CD14-positive monocyte (primary cell): ENCODE measurements around the gene TUBB4A. TPM values are rescaled to one million over a fixed set of nuclear protein-coding genes. Genes with fewer than 3 reads are reported as not detected.
"Not testable (repeated sequence)": the region's sequence is repeated elsewhere in the genome, so short reads cannot be mapped to it uniquely, and the experiment has no call there.

Experiments used
- DNase-seq, 3 donors: peaks; one replicate each; pipeline ENCODE4 v3.0.0-alpha.2; 2011 to 2022
- H2AFZ ChIP-seq: 2 replicates; pipeline ENCODE4 v1.6.0; 2012; ENCODE audit warnings: mild to moderate bottlenecking, low read depth, low read length, inconsistent platforms; ENCODE audit not compliant: insufficient read depth, poor library complexity, severe bottlenecking
- H3K27ac ChIP-seq, 2 donors: 1 replicate in 1 of 2; 2 replicates in 1 of 2; pipeline ENCODE4 v1.5.1; 2012 to 2013; ENCODE audit warnings: low read length in 2 of 2, control low read depth in 1 of 2, inconsistent platforms in 1 of 2, low read depth in 1 of 2, mild to moderate bottlenecking in 1 of 2
- H3K27me3 ChIP-seq, 2 donors: one replicate each; pipeline versions ENCODE4 v1.6.0 to v1.6.1; 2011 to 2013; ENCODE audit warnings: low read length in 2 of 2; ENCODE audit not compliant: control insufficient read depth in 2 of 2, insufficient read depth in 2 of 2
- H3K36me3 ChIP-seq, 2 donors: replicated peaks in 1 of 2; 1 replicate in 1 of 2; 2 replicates in 1 of 2; pipeline versions ENCODE4 v1.5.1 to v1.6.1; 2012 to 2013; ENCODE audit warnings: low read length in 2 of 2, control low read depth in 1 of 2, inconsistent platforms in 1 of 2, mild to moderate bottlenecking in 1 of 2; ENCODE audit not compliant: insufficient read depth in 2 of 2, control insufficient read depth in 1 of 2
- H3K4me1 ChIP-seq, 2 donors: 1 replicate in 1 of 2; 2 replicates in 1 of 2; pipeline versions ENCODE4 v1.5.1 to v1.6.1; 2012 to 2013; ENCODE audit warnings: low read length in 2 of 2, control low read depth in 1 of 2, inconsistent platforms in 1 of 2, mild to moderate bottlenecking in 1 of 2, moderate library complexity in 1 of 2; ENCODE audit not compliant: insufficient read depth in 2 of 2, control insufficient read depth in 1 of 2
- H3K4me2 ChIP-seq: replicated peaks from 2 replicates; pipeline ENCODE3; 2012; ENCODE audit warnings: low read length, moderate library complexity, mild to moderate bottlenecking; ENCODE audit not compliant: poor library complexity, severe bottlenecking; ENCODE audit errors: extremely low read depth
- H3K4me3 ChIP-seq, 3 experiments: fragments of 200-600 bp in 1 of 3; sonication (generic) in 1 of 3; replicated peaks in 1 of 3; 1 replicate in 2 of 3; 2 replicates in 1 of 3; pipeline ENCODE4 v1.5.1; 2011 to 2013; ENCODE audit warnings: low read length in 3 of 3, mild to moderate bottlenecking in 3 of 3, control low read depth in 2 of 3, low read depth in 2 of 3, inconsistent platforms in 1 of 3, moderate library complexity in 1 of 3
- H3K79me2 ChIP-seq: 2 replicates; pipeline ENCODE4 v1.6.0; 2012; ENCODE audit warnings: mild to moderate bottlenecking, control low read depth, inconsistent platforms, low read length, moderate library complexity; ENCODE audit not compliant: insufficient read depth
- H3K9ac ChIP-seq: 2 replicates; pipeline ENCODE4 v1.6.0; 2017; ENCODE audit warnings: low read length, mild to moderate bottlenecking; ENCODE audit not compliant: insufficient read depth, poor library complexity, severe bottlenecking
- H3K9me3 ChIP-seq, 2 donors: replicated peaks in 1 of 2; 1 replicate in 1 of 2; 2 replicates in 1 of 2; pipeline versions ENCODE4 v1.5.1 to v1.6.1; 2012 to 2013; ENCODE audit warnings: low read length in 2 of 2, control low read depth in 1 of 2; ENCODE audit not compliant: control insufficient read depth in 1 of 2, insufficient read depth in 1 of 2
- H4K20me1 ChIP-seq: 2 replicates; pipeline ENCODE4 v1.6.0; 2012; ENCODE audit warnings: mild to moderate bottlenecking, low read length, control low read depth, moderate library complexity; ENCODE audit not compliant: insufficient read depth
- H3K27ac Mint-ChIP-seq, 7 donors: one replicate each; pipeline ENCODE4 v1.8.0; 2020; ENCODE audit warnings: mild to moderate bottlenecking in 7 of 7, mixed read lengths in 7 of 7, moderate library complexity in 6 of 7, inconsistent platforms in 2 of 7
- H3K27me3 Mint-ChIP-seq, 3 donors: one replicate each; pipeline ENCODE4 v1.8.0; 2021 to 2022; ENCODE audit warnings: low read depth in 3 of 3, mild to moderate bottlenecking in 3 of 3, mixed read lengths in 3 of 3, moderate library complexity in 3 of 3, inconsistent platforms in 1 of 3
- H3K36me3 Mint-ChIP-seq, 2 donors: one replicate each; pipeline ENCODE4 v1.8.0; 2020; ENCODE audit warnings: mixed read lengths in 2 of 2, inconsistent platforms in 1 of 2, mild to moderate bottlenecking in 1 of 2
- H3K4me1 Mint-ChIP-seq: one replicate; pipeline ENCODE4 v1.8.0; 2020; ENCODE audit warnings: mild to moderate bottlenecking, mixed read lengths
- H3K4me3 Mint-ChIP-seq, 2 donors: one replicate each; pipeline ENCODE4 v1.8.0; 2020; ENCODE audit warnings: mild to moderate bottlenecking in 2 of 2, mixed read lengths in 2 of 2, moderate library complexity in 1 of 2
- H3K9me3 Mint-ChIP-seq, 7 donors: one replicate each; pipeline ENCODE4 v1.8.0; 2020 to 2022; ENCODE audit warnings: mixed read lengths in 7 of 7, mild to moderate bottlenecking in 6 of 7, moderate library complexity in 6 of 7, inconsistent platforms in 2 of 7
- WGBS: methylation state at CpG from one replicate; pipeline ENCODE4 v1.1.5; 2013; ENCODE audit warnings: missing lambda C conversion rate; ENCODE audit not compliant: insufficient coverage; 5-methylcytosine and 5-hydroxymethylcytosine counted together
- intact Hi-C, 2 donors: fragments of 100-400 bp; cut with micrococcal nuclease; formaldehyde crosslinking; loops; one replicate each; pipeline versions ENCODE4 v1.15.0 to v1.15.1; 2023
- polyA plus RNA-seq, 3 donors: library from polyadenylated mRNA; depleted of rRNA in 1 of 3; unstranded in 2 of 3; stranded (reverse) in 1 of 3; fragments of 300-500 nt in 2 of 3; fragments of >200 nt in 1 of 3; fragmentation: Illumina TruSeq in 2 of 3; gene quantifications; 1 replicate in 2 of 3; 2 replicates in 1 of 3; pipeline ENCODE4 v1.2.3, GENCODE V29; 2012 to 2021
- TF ChIP-seq, protein P1 (sequence below): fragments of 200-600 bp; IDR thresholded peaks from one replicate; pipeline ENCODE4 v1.8.0; 2022; ENCODE audit warnings: antibody characterized with exemption, mild to moderate bottlenecking

TUBB4A gene
- polyA plus RNA-seq, 3 donors: 0.16 TPM; not detected in 2

- Mint-ChIP-seq H3K9me3 (peaks cover 0 to 3% (median 0%) of the 10 kb centered on the region in 7 donors), H3K36me3 (no peaks in the 10 kb centered on the region), H3K27ac (no peak overlapping the region), H3K4me3 (no peak overlapping the region), H3K27me3 (peaks cover 2 to 10% (median 3%) of the 10 kb centered on the region in 3 donors), H3K4me1 (no peaks in the 10 kb centered on the region)
- Histone ChIP-seq H2AFZ (no peak overlapping the region), H3K9me3 (no peaks in the 10 kb centered on the region), H3K27ac (no peak overlapping the region), H3K4me2 (no peak overlapping the region), H3K4me1 (no peaks in the 10 kb centered on the region), H3K9ac (no peak overlapping the region), H4K20me1 (no peaks in the 10 kb centered on the region), H3K79me2 (no peaks in the 10 kb centered on the region), H3K36me3 (no peaks in the 10 kb centered on the region), H3K4me3 (no peak overlapping the region), H3K27me3 (no peaks in the 10 kb centered on the region)
- WGBS: 100% methylated on average over 2 of the region's 7 CpGs
- intact Hi-C loops: loop anchor here (10.0 kb wide), 1 partner anchor 254 kb away; the partner anchor contains the start of gene SH2D3A (in 2 of the 2)
- DNase-seq: no peak
- TF ChIP-seq, protein P1, sequence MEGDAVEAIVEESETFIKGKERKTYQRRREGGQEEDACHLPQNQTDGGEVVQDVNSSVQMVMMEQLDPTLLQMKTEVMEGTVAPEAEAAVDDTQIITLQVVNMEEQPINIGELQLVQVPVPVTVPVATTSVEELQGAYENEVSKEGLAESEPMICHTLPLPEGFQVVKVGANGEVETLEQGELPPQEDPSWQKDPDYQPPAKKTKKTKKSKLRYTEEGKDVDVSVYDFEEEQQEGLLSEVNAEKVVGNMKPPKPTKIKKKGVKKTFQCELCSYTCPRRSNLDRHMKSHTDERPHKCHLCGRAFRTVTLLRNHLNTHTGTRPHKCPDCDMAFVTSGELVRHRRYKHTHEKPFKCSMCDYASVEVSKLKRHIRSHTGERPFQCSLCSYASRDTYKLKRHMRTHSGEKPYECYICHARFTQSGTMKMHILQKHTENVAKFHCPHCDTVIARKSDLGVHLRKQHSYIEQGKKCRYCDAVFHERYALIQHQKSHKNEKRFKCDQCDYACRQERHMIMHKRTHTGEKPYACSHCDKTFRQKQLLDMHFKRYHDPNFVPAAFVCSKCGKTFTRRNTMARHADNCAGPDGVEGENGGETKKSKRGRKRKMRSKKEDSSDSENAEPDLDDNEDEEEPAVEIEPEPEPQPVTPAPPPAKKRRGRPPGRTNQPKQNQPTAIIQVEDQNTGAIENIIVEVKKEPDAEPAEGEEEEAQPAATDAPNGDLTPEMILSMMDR: no peak
Observed at GRCh38 chr19:6510618-6511017, 8.5 kb upstream of the TUBB4A start.

GRCh38 chr19:6509118-6509971 lies 7.2 kb upstream of the TUBB4A start:
- Histone ChIP-seq H3K4me2 (no peak overlapping the region), H3K36me3 (no peaks in the 10 kb centered on the region), H3K27ac (no peak overlapping the region), H3K79me2 (no peaks in the 10 kb centered on the region), H3K4me1 (peaks cover 0 to 4% of the 10 kb centered on the region in 2 donors), H4K20me1 (no peaks in the 10 kb centered on the region), H3K9me3 (no peaks in the 10 kb centered on the region), H3K4me3 (no peak overlapping the region), H2AFZ (no peak overlapping the region), H3K27me3 (no peaks in the 10 kb centered on the region), H3K9ac (no peak overlapping the region)
- no peak overlapping the region for H3K4me3 Mint-ChIP-seq
- TF ChIP-seq, protein P1: no peak
- no peak for DNase-seq
- H3K27me3 Mint-ChIP-seq: peaks cover 4 to 10% (median 6%) of the 10 kb centered on the region in 3 donors
- intact Hi-C loops: no loop called here
- no peak overlapping the region for H3K27ac Mint-ChIP-seq
- 58% methylated on average over 10 of the region's 20 CpGs for WGBS
- no peaks in the 10 kb centered on the region for H3K36me3 Mint-ChIP-seq
- peaks cover 4% of the 10 kb centered on the region for H3K4me1 Mint-ChIP-seq
- H3K9me3 Mint-ChIP-seq: peaks cover 0 to 3% (median 0%) of the 10 kb centered on the region in 7 donors

DNA sequence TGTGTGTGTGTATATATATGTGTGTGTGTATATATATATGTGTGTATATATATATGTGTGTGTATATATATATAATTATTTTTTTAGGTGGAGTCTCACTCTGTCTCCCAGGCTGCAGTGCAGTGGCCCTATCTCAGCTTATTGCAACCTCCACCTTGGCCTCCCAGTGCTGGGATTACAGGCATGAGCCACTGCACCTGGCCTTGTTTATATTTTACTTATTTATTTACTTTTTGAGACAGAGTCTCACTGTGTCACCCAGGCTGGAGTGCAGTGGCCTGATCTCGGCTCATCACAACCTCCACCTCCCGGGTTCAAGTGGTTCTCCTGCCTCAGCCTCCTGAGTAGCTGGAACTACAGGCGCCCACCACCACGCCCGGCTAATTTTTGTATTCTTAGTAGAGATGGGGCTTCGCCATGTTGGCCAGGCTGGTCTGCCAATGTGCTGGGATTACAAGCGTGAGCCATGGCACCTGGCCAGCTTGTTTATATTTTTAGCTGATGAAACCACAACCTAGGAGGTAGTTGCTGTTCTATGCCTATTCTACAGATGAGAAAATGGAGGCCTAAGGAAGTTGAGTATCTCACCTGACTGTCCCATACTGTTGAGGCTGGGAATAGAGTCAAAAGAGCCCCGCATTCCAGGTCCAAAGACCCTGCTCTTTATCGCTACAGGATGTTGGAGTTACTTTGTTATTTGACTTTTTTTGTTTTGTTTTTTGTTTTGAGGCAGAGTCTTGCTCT lies 6.1 kb upstream of the TUBB4A start:
- H3K27ac ChIP-seq, H3K4me3 ChIP-seq, H3K9me3 Mint-ChIP-seq, H3K36me3 ChIP-seq, H3K79me2 ChIP-seq, H3K9me3 ChIP-seq, H4K20me1 ChIP-seq, intact Hi-C loops, H3K9ac ChIP-seq, H3K4me2 ChIP-seq, DNase-seq, H3K27me3 ChIP-seq, H3K4me1 Mint-ChIP-seq, H3K4me1 ChIP-seq, H2AFZ ChIP-seq, H3K36me3 Mint-ChIP-seq, H3K4me3 Mint-ChIP-seq: not testable (repeated sequence)
- WGBS: 90% methylated on average over 9 of the region's 9 CpGs
- H3K27ac Mint-ChIP-seq: peak overlapping the region in 1 of 7 donors; percentile 30
- H3K27me3 Mint-ChIP-seq: peaks cover 14 to 21% (median 18%) of the 10 kb centered on the region in 3 donors
